ENCODE results near the gene DYNC1I2.

DNA sequence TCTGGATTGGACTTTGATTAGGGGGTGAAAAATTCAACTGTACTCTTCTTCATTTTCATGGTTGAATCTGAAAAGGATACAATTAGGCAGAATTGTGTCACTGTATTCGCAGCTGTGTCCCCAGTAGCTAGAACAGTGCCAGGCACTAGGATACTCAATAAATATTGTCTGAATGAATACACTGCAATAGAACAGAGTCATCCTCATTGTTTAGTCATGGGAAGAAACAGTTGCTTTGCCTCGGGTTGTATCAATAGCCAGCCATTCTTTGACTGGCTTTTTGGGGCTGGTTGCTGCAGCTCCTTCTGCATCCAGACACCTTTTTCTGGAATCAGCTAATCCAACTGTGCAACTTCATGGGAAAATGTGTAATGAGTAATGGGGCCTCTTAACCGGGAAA is 18.1 kb upstream of the DYNC1I2 start:
- TF ChIP-seq EP300 (IDR thresholded peaks at IDR 0.05) (no peak), POLR2A (IDR thresholded peaks at IDR 0.05) (no peak)
- TF ChIP-seq, protein P1, sequence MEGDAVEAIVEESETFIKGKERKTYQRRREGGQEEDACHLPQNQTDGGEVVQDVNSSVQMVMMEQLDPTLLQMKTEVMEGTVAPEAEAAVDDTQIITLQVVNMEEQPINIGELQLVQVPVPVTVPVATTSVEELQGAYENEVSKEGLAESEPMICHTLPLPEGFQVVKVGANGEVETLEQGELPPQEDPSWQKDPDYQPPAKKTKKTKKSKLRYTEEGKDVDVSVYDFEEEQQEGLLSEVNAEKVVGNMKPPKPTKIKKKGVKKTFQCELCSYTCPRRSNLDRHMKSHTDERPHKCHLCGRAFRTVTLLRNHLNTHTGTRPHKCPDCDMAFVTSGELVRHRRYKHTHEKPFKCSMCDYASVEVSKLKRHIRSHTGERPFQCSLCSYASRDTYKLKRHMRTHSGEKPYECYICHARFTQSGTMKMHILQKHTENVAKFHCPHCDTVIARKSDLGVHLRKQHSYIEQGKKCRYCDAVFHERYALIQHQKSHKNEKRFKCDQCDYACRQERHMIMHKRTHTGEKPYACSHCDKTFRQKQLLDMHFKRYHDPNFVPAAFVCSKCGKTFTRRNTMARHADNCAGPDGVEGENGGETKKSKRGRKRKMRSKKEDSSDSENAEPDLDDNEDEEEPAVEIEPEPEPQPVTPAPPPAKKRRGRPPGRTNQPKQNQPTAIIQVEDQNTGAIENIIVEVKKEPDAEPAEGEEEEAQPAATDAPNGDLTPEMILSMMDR (IDR thresholded peaks at IDR 0.05), result no peak

Measured in tibial nerve (tissue), 4 donors.